Measurements from ENCODE around the gene ZNF611.
"Not testable (repeated sequence)": the region's sequence is repeated elsewhere in the genome, so short reads cannot be mapped to it uniquely, and the experiment has no call there.

ZNF611 gene

DNA sequence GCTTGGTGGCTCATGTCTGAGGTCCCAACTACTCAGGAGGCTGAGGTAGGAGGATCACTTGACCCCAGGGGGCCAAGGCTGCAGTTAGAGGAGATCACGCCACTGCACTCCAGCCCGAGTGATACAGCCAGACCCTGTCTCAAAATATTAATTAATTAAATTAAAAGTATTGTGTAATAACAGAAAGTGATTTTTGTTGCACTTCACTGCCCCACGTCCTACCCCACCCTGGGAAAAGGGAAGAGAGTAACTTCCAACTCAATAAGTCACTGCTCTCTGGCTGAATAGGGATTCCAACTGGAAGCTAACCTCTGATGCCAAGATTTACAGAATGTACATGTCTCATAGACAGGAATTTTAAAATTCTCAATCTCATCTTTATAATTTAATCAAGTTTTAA is 47.2 kb downstream of the ZNF611 start:
- DNase-seq (ENCODE audit: low read depth in 2 of 2, low spot score in 1 of 2) = no peak

DNA sequence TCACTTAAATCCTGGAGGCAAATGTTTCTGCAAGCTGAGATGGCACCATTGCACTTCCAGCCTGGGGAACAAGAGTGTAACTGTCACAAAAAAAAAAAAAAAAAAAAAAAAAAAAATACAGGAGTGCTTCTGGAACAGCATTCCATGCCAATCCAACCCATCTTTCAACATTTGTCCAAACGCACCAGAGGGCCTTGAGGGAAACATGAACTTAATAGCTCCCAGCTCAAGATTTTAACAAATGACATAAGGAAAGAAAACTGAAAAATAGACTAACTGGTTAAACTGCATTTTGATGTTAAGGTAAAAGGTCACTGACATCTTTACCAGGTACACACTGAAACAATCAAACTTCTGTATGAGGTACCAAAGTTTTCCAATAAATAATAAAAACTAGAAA is 49.0 kb downstream of the ZNF611 start:
- no peak for DNase-seq (ENCODE audit: low read depth in 2 of 2, low spot score in 1 of 2)

DNA sequence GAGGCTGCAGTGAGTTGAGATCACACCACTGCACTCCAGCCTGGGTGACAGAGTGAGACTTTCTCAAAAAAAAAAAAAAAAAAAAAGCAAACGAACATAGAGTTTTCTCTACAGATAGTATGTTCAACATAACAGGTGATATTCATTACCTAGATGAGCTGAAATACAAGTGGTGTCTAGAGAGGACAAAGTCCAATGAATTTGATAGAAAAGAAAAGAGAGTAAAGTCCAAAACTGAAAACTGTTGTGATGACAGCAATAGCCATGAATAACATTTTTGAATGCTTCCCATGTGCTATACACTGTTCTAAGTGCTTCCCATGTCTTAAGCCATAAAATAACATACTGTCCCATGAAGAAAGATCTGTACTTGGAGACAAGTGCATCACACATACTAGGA is 53.6 kb downstream of the ZNF611 start:
- not testable (repeated sequence) for DNase-seq (ENCODE audit: low read depth in 2 of 2, low spot score in 1 of 2)

DNA sequence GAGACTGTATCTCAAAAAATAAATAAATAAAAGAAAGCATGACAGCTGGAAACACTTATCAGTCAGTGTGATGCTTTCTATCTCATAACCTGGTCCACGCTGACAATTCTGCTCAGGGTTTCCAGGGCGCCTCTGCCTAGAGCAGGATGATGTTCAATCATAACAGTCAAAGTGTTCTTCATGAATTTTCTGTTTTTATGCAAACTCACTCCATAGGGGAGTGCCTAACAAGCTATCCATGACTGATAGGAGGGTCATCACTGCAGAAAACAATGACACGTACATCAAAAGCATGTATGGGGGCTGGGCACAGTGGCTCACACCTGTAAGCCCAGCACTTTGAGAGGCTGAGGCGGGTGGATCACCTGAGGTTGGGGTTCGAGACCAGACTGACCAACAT is 55.2 kb downstream of the ZNF611 start:
- no peak for DNase-seq (ENCODE audit: low read depth in 2 of 2, low spot score in 1 of 2)

DNA sequence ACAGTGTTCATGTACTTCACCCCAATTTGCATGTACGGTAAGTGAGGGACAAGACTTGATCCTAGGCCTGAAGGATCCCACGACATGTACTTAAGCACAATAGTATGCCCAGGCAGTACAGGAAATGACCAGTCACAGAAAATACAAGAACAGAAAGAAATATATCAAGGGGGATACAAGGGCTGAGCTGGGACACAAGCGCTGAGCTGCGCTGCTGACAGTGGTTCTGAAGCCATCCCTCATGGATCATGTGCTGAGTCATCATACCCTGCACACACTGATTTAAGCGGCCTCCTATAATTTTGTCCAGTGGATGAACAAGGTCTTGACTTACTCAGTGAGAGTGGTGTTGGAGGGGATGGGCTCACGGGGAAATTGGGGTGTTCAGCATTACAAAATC is 59.6 kb downstream of the ZNF611 start:
- not testable (repeated sequence) for DNase-seq (ENCODE audit: low read depth in 2 of 2, low spot score in 1 of 2)

DNA sequence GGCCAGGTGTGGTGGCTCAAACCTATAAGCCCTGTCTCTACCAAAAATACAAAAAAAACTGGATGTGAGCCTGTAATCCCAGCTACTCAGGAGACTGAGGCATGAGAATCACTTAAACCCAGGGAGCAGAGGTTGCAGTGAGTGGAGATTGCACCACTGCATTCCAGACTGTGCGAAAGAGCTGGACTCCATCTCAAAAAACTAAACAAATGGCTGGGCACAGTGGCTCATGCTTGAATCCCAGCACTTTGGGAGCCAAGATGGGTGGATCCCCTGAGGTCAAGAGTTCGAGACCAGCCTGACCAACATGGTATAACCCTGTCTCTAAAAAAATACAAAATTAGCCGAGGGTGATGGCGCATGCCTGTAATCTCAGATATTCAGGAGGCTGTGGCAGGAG is 61.8 kb downstream of the ZNF611 start:
- DNase-seq (ENCODE audit: low read depth in 2 of 2, low spot score in 1 of 2) = no peak

DNA sequence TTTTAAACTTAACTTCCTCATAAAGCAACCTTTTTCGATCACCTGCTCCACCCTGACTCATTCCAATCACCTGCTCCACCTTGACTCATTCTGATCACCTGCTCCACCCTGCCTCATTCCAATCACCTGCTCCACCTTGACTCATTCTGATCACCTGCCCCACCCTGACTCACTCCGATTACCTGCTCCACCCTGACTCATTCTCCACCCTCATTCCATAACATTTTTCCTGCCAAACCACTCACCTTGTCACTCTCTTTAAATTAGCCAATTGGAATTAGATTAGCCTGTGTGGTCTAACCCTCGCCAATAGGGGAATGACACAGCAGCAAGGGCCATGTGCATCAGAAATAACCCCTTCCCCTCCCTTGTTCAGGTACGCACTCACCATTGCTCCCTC is 64.8 kb downstream of the ZNF611 start:
- no peak for DNase-seq (ENCODE audit: low read depth in 2 of 2, low spot score in 1 of 2)

DNA sequence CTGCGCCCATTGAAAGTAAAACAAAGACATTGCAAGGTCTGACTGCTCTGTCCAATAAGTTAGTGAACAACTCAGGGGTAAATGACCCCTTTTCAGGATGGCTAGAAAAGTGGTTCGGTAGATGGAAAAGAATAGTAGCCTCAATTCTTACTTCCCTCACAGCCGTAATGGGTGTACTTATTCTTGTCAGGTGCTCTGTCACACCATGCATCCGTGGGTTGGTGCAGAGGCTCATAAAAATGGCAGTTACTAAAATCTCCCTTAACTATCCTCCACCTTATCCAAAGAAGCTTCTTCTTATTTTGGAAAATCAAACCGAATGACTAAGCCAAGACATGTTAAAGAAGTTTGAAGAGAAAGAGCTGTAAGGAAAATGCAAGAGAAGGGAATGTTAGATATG is 65.3 kb downstream of the ZNF611 start:
- no peak for DNase-seq (ENCODE audit: low read depth in 2 of 2, low spot score in 1 of 2)

DNA sequence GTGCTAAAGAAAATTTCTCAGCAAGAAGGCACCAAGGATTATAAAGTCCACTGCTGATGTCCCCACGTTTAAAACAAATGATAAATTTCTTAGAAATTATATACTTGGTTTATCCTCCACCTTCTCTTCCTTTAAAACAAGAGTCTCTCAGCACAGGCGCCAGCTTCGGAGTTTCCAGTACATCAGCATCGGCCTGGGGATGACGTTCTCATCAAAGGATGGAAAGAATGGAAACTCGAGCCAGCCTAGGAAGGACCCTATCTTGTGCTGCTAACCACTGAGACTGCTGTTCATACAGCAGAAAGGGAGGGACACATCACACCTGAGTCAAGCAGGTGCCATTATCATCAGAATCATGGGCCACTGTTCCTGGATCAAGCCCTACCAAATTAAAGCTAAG is 66.9 kb downstream of the ZNF611 start:
- DNase-seq (ENCODE audit: low read depth in 2 of 2, low spot score in 1 of 2) = no peak

DNA sequence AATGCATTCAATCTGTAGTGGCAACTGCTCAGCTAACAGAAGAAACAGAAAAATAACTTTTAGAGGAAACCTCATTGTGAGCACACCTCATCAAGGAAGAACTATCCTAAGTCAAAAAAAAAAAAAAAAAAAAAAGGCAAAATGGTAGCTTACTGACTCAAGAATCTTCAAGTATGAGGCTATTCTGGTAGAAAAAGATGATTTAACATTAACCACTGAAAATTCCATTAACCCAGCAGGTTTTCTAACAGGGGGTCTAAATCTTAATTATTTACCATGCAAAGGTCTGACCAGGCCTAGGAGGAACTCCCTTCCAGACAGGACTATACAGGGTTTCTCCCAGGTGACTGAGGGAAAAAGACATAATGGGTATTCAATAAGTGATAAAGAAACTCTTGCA is 68.3 kb downstream of the ZNF611 start:
- no peak for DNase-seq (ENCODE audit: low read depth in 2 of 2, low spot score in 1 of 2)

DNA sequence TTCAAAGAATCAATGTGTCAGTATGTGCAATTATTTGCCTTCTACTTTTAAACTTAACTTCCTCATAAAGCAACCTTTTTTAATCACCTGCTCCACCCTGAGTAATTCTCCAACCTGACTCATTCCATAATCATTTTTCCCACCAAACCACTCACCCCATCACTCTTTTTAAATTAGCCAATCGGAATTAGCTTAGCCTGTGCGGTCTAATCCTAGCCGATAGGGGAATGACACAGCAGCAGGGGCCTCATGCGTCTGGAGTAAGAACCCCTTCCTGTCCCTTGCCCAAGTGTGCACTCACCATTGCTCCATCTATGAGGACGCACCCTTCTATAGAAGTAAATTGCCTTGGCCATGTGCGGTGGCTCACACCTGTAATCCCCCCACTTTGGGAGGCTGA is 69.3 kb downstream of the ZNF611 start:
- DNase-seq (ENCODE audit: low read depth in 2 of 2, low spot score in 1 of 2) = no peak

DNA sequence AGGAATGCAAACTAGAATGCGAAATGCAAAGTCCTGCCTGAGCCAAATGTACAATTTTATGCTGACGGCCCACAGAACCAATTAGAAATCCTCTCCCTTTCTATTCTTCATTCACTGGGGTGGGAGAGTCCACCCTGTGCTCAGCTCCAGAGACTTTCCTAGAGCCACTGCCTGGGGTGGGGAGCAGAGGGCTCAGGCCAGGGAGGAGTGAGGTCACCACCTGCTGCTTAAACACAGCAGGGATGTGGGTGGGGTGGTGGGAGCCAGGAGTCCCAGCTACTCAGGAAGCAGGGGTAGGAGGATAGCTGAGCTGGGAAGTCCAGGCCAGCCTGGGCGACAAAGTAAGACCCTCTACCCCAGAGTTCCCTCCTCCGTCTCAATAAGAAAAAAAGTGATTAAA is 69.8 kb downstream of the ZNF611 start:
- DNase-seq (ENCODE audit: low read depth in 2 of 2, low spot score in 1 of 2) = no peak

DNA sequence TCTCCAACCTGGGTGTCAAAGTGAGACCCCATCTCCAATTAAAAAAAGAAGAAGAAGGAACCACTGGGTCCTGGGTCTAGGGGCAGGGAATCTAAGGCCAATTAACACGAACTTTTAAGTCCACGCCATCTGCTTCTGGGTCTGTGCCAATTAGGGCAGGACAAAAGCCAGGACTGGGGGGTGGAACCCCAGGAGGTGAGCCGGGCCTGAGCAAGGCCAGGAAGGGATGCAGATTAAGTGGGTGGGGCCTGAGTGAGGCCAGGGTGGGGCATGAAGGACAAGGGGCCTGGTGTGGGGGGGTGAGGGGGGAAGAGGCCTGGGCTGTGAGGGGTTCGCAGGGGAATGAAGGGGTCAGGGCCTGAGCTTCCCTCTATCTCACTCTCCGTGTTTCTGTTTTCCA is 70.4 kb downstream of the ZNF611 start:
- DNase-seq (ENCODE audit: low read depth in 2 of 2, low spot score in 1 of 2) = no peak

DNA sequence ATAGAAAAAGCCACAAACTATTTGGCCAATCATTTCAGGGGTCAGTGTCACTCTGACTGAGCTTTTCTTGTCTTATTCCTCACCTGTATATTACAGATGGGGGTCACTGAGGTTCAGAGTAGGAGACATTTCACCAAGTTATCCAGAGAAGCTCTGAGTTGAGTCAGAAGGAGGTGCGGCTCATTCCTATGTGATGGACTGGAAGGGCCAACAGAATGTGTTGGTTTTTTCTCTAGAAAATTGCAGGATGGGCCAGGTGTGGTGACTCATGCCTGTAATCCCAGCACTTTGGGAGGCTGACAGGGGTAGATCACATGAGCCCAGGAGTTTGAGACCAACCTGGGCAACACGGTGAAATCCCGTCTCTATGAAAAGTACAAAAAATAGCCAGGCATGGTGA is 72.2 kb downstream of the ZNF611 start:
- no peak for DNase-seq (ENCODE audit: low read depth in 2 of 2, low spot score in 1 of 2)

DNA sequence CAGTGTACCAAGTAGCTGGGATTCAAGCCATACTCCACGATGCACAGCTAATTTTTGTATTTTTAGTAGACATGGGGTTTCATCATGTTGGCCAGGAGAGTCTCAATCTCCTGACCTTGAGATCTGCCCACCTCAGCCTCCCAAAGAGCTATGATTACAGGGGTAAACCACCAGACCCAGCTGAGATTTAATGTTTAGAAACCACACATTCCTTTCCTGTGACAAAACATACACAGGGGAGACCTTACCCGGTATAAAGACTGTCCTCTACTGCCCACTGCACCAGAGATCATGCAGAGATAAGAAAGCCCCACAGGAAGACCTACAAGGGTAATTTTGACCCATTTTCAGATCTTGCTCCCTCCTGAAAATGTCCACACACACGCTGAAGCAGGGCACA is 73.9 kb downstream of the ZNF611 start:
- no peak for DNase-seq (ENCODE audit: low read depth in 2 of 2, low spot score in 1 of 2)

DNA sequence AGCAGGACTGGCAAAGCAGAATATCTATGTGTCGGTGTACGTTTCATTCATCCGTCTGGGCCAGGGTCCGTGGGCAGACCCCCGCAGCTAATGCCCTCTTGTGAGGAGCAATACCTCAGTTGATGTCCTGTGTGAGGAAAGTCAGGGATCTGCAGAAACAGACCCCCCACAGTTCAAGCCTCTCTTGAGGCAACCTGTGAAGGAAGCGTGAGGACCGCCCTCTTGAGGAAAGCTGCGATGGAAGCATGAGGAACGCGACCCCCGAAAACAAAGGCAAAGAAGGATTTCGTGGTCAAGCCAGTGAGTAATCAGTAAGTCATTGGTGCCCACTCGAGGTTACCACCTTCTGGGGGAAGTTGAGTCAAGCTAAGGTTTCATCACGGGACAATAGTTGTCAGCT is 75.8 kb downstream of the ZNF611 start:
- DNase-seq (ENCODE audit: low read depth in 2 of 2, low spot score in 1 of 2) = no peak

DNA sequence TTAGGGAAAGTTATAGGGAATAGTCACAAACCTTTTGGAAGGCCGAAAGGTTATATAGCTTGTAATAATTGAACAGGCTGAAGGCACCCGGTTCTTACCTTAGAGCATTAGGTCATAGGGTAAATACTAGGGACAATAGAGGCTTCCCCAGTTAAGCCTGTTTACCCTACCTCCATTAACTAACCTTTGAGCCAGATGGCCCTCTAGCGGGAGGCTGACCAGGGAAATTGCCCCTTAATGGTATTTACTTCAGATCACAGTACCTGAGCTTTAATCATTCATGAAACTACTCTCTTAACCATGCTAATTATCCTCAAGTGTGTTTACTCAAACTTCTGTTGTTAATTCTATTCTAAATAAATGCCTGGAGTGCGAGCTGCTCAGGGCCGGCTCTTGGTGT is 76.2 kb downstream of the ZNF611 start:
- DNase-seq (ENCODE audit: low read depth in 2 of 2, low spot score in 1 of 2) = no peak

DNA sequence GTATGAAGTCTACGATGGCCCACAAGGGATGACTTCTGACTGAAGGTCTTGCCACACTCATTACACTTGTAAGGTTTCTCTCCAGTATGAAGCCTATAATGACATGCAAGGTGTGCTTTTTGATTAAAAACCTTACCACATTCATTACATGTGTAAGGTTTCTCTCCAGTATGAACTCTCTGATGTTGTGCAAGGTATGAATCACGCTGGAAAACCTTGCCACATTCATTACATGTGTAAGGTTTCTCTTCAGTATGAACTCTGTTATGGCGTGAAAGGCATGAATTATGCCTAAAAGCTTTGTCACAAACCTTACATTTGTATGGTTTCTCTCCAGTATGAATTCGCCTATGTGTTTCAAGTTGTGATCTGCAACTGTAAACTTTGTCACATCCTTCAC is 81.7 kb downstream of the ZNF611 start:
- DNase-seq (ENCODE audit: low read depth in 2 of 2, low spot score in 1 of 2) = no peak
